HG03354 (cell line): ENCODE results near the gene NR2E3.

Experiments used
- ATAC-seq: cut with Tn5 transposase; IDR thresholded peaks from one replicate; pipeline ENCODE4 v1.9.1; 2021; ENCODE audit warnings: mild to moderate bottlenecking; ENCODE audit not compliant: unreplicated experiment, poor library complexity, severe bottlenecking

NR2E3 gene

DNA sequence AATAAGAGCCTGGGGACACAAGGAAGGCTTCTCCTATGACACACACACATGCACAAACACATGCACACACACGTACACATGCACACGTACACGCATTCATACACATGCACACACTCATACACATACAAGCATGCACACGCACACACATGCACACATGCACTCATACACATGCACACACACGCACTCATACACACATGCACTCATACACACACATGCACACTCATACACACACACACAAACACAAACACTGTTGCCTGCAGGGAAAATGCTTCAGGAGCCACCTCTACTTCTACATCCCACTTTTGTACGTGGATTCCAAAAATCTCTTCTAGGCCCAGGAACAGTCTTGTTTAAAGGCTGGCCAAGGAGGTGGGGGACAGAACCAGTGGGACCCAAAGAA, 20.7 kb upstream of the NR2E3 start:
- no peak for ATAC-seq

DNA sequence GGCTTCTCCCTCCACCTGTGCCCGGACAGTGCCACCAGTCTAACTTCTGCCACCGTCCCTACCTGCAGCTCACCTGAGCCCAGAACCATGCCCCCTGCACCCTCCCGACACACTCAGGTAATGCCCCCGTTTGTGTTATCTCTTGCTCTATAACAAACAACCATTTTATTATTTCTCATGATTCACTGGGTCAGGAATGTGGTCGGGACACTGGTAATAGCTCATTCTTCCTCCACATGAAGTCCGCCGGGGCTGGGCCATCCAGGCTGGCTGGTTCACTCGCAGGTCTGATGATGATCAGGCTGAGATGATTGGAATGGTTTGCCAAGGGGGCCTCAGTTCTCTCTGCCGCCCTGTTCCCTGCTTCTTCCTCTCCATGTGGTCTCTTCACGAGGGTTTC, 20.3 kb upstream of the NR2E3 start:
- no peak for ATAC-seq

DNA sequence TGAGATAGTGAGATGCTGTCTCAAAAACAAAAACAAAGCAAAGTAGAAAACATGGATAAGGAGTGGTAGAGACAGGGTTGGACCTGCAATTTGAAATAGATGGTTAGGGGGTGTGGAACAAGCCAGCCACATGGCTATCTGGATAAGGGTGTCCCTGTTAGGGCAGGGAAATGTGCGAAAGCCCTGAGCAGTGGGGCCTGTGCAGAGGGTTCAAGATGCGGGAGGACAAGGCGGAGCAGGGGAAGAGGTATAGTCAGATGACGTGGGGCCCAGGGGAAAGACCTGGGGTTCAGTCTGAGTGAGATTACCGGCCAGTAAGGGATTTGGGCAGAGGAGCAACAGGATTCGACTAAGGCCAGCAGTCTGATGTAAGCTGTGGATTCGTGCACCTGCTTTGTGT, 18.4 kb upstream of the NR2E3 start:
- ATAC-seq = no peak

DNA sequence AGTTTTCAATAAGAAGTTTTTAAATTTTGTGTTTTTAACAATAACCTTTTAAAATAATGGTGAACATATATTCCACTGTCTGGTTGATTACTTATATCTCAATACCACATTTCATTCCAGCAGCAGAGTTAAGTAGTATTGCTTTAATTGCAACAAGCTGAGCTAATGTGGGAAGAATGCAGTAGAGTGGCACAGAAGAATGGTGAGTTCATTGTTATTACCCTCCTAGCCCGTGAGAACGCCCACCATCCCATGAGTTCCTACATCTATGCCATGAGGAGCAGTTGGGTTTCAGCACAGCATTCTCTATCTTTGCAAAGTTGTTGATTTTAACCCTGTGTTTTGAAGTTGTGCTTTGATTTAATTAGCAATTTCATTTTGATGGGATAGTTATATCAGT, 17.8 kb upstream of the NR2E3 start:
- ATAC-seq = no peak

DNA sequence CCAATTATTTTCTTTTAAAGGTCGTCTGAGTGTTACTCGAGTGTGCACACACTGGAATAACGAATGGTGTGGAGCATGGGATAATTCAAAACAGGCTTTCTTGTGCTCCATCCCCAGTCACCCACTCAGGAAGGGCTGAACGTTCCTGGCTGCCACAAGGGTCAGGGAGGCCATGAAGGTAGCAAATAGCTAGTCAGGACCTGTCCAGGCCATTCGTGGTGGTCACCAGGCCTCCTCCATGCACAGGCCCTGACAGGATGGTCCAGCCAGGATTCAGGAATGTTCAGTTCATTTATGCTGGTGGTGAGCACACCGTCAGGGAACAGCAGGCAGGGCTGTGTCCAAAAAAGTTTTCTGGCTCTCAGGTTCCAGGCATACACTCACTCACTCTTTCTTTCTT, 11.7 kb upstream of the NR2E3 start:
- no peak for ATAC-seq

DNA sequence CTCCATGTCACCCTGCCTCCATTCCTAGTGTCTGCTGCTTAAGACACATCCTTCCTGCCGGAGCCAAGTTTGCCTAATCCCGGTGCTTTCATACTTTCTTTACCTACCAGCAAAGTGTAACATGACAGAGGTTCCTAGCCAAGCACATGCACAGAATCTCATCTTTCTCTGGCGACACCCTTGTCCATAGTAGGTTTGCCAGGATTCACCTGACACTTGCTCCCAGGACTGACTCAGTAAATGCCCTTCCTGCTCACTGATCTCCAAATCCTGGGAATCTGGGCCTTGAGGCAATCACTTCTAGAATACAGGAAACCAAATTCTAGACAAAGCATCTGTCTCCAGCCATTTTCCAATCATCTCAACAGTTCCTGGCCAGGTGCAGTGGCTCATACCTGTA, 10.2 kb upstream of the NR2E3 start:
- ATAC-seq = no peak

DNA sequence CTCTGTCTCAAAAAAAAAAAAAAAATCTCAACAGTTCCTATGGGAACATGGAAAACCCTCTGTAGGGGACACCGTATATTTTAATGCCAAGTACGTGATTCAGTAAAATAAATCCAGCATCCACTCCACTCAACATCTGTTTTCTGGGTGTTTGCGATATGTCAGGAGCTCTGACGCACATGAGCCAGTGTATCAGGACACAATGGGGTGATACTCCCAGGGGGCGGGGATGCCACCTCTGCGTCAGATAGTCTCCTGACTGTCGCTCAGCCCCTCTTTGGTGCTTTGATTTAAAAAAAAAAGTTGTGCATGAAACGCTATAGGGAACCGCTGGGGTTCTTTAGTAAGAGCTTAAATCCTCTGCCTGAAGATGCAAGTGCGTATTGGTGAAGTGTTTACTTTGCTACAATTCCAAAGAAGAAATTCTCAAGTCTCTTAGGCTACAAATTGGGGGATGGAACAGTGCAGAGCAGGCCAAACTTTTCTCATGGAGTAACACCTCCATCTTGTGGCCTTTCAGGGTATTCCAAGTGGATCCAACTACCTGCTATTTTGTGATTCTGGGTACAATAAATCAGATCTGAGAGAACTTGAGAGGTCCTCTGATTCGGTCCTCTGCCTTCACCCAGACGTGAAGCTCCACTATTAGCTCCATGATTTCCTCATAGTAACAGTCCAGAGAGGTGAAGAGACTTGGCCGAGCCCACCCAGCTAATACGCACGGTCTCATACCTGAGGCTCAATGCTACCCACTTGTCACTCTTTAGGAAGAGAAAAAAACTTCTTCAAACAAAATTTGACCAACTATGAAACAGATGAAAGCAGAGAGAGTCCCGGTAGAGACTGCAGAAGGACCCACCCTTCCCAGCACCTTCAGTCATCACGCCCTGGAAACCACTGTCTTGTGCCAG, 9.3 kb upstream of the NR2E3 start:
- ATAC-seq = no peak

DNA sequence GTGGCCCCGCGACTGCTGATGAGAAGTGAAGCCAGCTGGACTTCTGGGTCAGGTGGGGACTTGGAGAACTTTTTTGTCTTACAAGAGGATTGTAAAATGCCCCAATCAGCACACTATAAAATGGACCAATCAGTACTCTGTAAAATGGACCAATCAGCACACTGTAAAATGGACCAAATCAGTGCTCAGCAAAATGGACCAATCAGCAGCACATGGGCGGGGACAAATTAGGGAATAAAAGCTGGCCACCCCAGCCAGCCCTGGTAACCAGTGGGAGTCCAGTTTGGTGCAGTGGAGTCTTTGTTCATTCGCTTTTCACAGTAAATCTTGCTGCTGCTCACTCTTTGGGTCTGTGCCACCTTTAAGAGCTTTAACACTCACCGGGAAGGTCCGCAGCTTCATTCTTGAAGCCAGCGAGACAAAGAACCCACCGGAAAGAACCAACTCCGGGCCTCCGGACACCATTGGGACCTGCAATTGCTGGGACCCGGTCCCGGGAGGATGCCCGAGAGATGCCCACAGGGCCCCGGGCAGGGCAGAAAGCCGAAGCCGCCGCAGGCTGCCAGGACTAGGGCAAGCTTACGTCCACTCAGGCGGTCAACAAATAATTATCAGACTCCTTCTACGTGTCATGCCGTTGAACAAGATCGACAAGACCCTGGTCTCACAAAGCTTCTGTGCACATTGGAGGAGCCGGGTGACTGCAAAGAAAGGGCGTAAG, 8.3 kb upstream of the NR2E3 start:
- no peak for ATAC-seq

DNA sequence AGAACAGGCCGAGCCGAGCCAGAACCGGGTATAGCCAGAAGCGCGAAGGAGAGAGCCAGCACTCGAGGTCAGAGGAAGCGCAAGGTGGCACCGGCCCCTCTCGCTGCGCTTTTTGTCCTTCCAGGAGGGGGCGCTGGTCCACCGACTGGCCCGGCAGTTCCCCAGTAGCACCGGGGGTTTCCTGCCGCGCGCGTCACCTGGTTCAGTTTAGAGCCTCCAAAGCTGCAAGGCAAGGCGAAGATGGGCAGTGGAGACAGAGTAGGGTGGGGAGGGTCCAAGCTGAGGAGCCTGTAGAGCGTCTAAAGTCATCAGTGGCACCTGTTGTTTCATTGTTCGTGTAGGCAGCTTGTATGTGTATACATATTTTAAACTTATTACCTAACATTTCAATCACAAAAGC, 7.6 kb upstream of the NR2E3 start:
- ATAC-seq = no peak

DNA sequence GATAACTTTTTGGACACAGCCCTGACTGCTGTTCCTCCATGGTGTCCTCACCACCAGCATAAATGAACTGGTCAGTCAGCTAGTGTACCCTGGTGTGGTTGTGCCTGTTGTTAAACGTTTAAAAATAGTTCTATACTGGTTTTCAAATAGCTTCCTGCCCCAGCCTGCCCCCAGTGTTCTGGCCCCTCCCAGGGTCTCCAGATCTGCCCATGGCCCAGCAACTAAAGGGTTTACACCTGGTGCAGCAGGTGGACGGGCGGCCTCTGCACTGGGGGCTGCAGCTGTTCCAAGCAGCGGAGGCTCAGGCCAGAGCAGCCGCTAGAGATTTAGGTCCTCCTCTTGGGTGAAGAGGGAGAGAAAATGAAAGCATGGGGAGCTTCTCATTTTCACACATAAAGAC, 6.1 kb upstream of the NR2E3 start:
- peak; percentile 47 for ATAC-seq

DNA sequence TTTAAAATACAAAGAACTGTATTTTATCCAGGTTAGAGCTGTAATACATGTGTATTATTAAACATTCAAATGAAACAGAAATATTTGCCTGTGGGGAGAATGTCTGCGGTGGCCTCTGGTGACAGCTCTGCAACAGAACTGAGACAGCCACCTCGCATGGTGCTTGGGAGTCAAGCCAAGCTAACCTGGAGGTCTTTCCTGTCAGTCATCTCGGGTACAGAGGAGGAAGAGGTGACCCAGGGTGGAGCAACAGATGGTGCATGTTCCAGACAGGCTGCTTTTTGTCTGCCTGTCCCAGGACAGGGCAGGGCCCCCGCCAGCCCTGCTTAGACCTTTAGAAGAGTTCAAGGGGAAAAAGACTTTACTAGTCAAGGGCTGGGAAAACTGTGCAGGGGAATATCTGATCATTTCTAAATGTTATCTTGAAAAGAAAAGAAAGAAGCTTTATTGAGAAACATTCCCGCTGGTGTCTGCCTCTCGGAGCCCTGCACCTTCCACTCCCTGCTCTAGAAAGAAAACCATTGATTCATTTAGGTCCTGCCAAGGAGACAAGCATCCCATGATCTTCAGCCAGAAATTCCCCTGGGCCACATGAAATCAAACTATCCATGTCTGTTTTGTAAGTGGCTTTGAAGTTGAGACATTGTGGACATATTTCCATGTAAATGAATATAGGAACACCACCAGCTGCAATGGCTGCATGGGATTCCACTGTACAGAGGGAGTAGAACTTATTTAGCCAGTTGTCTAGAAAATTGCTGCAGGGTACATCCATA, 5.5 kb upstream of the NR2E3 start:
- peak; percentile 46 for ATAC-seq

DNA sequence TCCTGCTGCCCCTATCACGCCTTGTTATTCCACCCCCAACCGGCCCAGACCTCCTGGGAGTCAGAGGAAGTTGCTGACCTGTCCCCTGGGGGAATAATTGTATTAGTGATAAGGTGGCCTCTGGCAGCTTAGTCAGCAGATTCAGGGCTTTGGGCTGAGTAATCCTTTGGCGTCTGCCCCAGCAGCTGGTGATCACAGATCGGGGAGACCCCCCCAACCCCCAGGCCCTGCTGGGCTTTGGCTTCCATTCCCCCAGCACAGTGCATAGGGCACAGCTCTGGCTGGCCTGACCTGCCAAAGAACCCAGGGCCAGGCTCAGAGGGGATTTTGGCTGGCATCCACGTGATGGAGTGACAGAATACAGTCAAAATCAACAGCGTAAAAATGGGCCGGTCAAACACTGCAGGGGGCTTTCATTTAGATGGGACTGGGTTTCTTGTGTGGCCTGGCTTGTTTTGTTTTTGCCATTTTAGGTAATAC, 3.9 kb upstream of the NR2E3 start:
- ATAC-seq = no peak

DNA sequence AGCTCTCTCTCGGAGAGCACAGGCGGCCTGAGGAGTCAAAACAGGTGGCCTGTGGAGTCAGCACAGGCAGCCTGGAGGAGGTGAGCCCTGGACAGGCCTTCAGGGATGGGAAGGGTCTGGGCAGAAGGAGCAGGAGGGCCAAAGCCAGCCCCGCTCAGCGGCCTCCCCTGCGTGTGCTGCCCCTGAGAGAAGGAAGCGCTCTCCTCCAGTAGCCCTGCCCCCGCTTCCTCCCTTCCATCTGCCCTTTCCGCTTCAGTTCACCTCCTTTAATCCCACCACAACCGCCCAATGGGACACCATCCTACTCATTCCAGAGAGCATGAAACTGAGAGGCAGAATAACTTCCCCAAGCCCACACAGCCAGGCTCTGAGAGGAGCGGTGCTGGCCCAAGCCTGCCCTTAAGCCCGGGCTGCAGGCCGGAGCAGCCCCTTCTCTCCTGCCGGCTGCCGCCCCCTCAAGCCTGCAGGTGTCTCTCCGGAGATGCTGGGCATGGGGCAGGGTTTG, 3.2 kb upstream of the NR2E3 start:
- no peak for ATAC-seq

DNA sequence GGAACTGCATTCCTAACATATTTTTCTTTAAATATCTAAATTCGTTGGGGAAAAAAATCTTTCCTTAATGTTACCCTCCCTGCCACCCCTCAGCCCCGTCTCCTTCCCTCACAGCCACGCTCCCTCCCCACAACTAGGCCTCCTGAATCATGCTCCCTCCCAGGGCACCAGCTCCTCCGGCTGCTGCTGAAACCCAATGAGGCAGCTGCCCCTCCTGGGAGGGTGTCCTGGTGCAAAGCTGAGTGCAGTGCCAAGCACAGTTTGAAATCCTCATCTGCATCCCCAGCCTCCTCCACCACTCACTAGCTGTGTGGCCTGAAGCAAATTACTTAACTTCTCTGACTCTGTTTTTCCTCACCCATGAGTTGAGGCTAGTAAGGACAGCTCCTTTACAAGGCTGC, 2.7 kb upstream of the NR2E3 start:
- no peak for ATAC-seq

DNA sequence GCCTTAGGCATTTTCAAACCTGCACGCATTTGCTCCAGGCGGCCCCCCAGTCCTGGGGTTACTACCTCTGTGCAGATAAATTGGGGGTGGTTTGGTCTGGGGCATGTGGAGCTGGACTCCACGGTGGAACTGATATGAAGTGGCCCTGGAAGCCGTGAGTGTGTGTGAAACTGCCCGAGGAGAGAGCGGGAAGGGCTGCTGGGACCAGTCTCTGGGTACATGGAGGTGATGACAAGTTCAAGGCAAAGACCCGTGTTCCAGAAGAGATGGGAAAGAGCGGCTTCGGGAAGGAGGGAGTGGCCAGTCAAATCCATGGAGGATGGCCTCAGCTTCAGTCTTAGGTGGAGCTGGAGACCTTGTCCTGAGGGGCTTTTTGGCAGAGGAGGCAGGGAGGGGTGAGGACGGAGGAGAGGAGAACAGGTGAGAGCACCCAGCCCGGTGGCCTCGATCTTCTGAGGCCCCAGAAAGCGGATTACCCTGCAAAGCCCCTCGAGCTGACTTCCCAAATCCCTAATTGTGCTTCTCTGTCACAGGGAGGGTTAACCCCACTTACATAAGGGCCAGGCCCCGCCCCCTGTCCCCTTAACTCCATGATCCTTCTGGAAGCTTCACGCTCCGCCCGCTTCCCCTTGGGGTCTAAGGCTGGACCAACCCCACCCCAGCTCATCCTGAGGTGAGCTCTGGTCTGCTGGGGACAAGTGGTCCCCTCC, 1.9 kb upstream of the NR2E3 start:
- ATAC-seq = no peak

DNA sequence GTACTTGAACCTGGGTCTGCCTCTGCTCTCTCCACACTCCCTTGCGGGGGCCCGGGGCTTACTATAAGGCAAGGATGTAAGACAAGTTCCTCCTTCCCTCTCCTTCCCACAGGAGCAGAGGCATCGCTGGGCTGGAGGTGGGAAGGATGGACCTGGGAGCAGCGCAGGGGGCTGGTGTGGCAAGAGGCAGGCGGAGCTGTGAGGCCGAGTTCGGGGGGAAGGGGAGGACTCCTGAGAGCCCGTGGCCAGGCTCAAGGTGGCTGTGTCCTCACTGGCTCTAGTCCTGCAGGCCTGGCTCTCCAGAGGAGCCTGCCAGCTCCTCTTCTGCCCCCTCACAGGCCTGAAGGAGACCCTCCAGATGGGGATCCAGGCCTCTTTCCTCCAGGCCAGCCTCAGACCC, 1.0 kb upstream of the NR2E3 start:
- ATAC-seq = no peak

DNA sequence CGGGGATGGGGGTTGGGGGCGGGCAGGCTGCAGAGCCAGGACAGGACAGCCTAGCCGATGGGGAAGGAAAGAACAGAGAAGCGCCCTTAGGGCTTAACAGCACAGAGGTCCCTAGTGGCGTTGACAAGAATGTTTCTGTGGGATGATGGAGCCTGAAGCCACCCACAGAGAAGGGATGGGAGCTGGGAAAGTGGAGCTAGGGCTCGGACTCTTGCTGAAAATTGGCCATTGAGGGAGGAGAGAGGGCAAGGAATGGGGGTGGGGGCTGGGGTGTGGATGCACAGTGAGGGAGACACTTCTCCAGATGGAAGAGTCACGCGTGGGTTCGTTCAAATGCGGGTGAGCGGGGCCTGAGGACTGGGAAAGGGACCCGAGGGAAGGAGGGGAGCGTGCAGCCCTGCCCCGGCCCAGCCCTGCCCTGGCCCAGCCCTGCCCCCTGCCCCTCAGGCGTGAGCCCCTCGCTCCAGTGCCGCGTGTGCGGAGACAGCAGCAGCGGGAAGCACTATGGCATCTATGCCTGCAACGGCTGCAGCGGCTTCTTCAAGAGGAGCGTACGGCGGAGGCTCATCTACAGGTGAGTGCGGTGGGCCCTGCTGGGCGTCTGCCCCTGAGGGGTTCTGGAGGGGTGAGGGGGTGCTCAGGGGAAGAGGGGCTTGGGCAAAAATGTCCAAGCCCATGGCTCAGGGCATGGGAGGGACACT, 832 bp downstream of the NR2E3 start:
- ATAC-seq = no peak

DNA sequence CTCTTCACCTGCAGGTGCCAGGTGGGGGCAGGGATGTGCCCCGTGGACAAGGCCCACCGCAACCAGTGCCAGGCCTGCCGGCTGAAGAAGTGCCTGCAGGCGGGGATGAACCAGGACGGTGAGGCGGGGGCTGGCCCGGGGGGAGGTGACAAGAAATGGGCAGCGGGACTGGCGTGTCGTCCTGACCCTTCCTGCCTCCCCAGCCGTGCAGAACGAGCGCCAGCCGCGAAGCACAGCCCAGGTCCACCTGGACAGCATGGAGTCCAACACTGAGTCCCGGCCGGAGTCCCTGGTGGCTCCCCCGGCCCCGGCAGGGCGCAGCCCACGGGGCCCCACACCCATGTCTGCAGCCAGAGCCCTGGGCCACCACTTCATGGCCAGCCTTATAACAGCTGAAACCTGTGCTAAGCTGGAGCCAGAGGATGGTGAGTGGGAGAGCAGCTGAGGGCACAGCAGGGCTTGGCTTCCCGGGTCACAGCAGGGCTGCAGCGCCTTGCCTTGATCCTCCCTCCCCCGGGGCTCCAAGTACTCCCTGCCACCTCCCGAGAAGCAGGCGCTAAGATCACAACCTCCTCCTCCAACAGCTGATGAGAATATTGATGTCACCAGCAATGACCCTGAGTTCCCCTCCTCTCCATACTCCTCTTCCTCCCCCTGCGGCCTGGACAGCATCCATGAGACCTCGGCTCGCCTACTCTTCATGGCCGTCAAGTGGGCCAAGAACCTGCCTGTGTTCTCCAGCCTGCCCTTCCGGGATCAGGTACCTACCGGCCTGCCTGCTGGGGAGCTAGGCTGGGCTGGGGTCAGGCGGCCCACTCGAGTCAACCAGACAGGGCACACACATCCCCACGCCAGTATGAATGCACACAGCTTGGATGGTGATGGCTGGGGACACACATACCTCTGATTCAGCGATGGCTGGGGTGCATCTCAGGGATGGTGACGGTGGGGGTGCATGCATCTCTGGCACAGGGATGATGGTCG, 1.7 kb downstream of the NR2E3 start:
- ATAC-seq = no peak
